ENCODE data around the gene BCL3.

The BCL3 gene

DNA sequence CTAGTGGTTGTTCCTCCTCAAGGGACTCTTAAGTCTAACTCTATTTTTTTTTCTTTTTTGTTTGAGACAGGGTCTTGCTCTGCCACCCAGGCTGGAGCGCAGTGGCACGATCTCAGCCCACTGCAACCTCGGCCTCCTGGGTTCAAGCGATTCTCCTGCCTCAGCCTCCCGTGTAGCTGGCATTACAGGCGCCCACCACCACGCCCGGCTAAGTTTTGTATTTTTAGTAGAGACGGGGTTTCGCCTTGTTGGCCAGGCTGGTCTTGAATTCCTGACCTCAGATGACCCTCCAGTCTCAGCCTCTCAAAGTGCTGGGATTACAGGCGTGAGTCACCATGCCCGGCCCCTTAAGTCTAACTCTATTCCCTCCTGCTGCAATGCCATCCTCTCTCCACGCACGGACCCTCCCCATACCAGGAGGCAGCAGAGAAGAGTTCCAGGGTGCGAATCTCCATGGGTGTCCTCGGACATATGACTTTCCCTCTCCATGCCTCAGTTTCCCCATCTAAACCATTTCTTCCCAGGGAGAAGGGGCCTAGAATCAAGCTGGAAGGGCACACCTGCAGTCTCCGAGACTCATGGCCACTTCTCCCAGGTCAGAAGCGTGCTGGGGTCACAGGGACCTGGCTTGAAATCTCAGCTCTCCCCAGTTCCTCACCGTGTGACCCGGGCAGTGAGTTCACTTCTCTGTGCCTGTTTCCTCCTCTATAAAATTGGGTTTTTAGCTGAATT, 6.0 kb upstream of the BCL3 start:
- DNase-seq = no peak

DNA sequence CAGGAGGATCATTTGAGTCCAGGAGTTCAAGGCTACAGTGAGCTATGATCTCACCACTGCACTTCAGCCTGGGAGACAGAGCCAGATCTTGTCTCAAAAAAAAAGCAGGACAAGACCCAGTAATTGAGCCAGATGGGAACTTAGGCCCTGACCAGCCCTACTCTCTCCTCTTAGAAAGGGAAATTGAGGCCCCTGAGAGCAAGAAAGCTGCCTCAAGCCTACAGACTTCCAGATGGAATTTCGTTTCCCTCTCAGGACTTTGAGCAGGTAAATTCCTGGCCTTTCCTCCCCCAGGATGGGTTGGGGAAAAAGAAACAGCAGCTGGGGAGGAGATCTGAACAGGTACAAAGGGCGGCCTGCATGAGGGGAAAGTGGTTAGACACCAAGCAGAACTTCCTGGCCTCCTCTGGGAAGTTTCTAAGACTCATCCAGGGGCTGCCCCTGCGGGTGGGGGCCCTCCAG, 3.6 kb upstream of the BCL3 start:
- DNase-seq = no peak

DNA sequence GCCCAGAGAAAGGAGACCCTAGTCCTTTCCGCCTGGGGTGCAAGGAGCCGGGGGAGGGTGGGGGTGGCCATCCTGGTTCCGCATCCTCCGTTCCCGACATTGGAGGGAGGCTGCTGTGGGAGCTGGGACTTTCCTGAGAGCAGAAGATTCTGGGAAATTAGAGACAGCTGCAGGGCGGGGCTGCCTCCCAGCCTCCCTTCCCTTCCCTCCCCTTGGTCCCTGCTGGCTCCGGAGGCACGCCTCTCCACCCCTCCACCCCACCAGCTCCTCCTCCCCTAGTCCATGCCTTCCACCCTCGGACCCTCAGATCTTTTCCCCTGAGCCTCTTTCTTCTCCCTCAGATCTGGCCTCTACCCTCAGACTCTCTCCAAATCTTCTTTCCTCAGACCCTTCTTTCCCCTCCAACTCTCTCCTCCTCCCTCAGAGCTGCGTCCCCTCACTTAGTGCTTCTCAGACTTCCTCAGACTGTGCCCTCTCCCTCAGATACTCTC, 3.1 kb upstream of the BCL3 start:
- no peak for DNase-seq

DNA sequence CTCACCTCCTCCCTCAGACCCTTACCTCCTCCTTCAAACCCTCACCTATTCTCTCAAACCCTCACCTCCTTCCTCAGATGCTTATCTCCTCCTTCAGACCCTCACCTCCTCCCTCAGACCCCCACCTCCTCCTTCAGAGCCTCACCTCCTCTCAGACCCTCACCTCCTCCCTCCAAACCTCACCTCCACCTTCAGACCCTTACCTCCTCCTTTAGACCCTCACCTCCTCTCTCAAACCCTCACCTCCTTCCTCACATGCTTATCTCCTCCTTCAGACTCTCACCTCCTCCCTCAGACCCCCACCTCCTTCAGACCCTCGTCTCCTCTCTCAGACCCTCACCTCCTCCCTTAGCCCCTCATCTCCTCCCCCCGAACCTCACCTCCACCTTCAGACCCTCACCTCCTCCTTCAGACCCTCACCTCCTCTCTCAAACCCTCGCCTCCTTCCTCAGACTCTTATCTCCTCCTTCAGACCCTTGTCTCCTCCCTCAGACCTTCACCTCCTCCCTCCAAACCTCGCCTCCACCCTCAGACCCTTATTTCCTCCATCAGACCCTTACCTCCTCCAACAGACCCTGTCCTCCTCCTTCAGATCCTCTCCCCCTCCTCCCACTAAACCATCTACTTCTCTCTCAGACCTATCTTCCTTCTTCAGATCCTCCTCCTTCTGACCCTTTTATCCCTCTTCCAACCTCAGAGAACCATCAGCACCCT, 2.5 kb upstream of the BCL3 start:
- DNase-seq = no peak

DNA sequence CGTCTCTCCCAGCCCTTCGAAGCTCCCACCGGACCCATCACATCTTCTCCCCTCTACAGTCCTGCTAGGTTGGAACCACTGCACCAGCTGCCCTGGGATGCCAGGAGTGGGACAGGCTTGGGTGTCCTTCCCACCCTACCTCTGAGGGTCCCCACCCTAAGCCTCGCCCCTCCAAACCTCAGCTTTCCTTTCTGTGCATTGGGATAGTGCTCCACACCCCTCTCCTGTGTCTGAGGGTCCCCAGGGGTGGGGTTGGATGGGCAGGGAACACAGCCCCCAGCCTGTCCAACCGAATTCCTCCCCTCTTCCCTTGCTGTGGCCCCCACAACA, 1.9 kb upstream of the BCL3 start:
- no peak for DNase-seq

DNA sequence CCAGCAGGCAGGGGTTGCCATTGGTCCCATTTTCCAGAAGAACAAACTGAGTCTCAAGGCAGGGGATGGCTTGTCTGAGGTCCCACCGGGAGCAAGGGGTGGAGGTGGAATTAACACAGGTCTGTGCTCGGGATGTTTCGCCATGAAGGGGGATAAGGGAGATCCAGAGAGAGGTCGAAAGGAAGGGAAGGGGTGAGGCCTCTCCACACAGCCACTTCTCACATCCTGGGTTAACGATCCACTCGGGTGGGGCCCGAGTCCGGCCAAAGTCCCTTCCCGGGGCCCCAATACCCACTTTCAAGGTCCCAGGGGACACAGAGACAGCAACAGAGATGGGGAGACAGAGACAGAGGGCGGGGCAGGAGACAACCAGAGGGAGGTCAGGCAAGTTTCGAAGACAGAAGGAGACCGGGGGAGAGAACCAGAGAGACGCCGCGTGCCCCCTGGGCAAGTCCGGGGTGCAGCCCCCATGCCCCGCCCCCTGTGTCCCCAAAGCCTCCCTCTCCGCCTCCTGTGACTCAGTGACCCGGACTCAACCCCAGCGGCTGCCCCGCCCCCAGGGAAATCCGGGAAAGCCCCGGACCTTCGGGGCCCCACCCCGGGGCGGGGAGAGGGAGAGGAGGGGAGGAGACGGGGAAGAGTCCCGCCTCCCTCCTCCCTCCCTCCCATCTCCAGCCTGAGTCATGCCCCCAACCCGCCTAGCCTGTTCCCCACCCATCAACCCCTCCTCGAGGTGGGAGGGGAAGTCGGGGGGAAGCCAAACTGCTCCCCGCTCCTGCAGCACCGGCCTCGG, 1.4 kb upstream of the BCL3 start:
- DNase-seq = peak; percentile 31

DNA sequence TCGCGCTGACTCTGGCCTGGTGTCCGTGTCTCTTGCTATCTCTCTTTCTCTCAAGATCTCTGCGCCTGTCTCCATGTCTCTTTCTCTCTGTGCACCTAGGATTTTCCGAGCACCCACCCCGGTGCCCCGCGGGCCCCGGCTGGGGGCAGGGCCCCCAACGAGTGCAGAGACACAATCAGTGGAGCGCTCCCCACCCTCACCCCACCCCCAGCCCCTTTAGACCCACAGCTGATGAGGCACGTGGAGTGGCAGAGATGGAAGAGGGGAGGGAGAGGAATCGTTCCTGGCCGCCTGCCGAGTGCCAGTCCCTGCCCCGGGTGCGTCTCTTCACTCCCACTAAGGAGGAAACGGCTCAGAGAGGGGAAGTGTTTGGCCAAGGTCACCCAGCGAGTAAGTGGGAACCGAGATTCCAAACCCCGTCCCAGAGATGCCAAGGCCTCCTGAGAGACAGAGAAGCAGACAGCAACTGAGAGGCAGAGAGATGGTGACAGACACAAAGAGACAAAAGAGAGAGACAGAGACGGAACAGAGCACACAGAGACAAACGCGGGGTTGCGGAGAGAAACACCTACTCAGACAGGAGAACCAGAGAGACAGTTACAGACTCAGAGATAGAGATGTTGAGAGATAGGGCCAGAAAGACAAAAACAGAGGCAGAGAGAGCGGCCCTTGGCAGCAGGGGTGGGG, 626 bp upstream of the BCL3 start:
- DNase-seq = peak; percentile 63

DNA sequence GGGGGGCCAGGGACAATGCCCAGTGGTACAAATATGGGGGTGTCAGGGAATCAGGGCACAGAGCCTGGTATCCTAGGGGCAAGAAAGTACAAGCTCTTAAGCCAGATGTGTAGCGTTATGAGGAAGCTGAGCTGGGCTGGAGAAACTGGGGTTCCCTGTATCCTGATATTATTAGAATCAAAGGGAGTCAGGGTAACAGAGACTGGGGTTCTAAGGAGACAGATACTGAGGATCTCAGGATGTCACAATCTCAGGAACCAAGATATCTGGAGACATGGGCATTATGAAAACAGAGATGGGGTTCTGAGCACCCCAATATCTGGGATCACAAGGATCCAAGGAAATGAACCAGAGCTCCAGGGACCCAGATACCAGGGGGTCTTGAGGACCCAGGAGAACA, 784 bp downstream of the BCL3 start:
- DNase-seq = no peak

DNA sequence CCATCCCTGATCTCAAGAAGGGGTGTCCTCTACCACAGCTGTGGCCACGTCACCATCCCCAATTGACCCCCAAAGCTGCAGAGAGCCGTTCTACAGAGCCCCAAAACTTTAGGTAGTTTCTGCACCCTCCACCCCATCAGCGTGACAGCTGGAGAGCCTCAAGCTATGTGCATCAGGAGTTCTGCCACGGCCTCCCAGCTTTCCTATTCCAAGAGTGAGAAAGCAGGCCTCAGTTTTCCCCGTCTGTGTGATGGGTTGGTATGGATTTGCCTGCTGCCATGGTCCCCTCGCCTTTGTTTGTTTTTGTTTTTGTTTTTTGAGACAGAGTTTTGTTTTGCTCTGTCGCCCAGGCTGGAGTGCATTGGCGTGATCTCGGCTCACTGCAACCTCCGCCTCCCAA, 1.5 kb downstream of the BCL3 start:
- no peak for DNase-seq

DNA sequence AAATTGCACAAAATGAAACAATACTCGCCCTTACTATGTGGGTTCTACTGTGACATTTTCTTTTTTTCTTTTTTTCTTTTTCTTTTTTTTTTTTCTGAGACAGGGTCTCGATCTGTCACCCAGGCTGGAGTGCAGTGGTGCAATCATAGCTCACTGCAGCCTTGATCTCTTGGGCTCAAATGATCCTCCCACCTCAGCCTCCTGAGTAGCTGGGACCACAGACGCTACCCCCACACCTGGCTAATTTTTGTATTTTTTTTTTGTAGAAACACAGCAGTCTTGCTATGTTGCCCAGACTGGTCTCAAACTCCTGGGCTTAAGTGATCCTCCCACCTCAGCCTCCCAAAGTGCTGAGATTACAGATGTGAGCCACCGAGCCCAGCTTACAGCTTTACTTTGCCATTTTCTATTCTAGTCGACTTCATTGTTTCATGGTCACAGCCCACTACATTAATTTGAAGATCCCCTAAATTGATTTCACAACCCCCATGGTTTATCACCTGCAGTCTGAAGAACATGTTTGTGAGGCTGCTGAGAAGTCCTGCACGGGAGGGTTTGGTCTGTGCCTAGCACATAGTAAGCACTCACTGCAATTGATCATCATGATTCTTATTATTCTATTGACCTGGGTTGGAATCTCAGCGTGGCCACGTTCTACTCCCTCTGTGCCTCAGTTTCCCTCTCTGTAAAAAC, 3.8 kb downstream of the BCL3 start:
- no peak for DNase-seq

DNA sequence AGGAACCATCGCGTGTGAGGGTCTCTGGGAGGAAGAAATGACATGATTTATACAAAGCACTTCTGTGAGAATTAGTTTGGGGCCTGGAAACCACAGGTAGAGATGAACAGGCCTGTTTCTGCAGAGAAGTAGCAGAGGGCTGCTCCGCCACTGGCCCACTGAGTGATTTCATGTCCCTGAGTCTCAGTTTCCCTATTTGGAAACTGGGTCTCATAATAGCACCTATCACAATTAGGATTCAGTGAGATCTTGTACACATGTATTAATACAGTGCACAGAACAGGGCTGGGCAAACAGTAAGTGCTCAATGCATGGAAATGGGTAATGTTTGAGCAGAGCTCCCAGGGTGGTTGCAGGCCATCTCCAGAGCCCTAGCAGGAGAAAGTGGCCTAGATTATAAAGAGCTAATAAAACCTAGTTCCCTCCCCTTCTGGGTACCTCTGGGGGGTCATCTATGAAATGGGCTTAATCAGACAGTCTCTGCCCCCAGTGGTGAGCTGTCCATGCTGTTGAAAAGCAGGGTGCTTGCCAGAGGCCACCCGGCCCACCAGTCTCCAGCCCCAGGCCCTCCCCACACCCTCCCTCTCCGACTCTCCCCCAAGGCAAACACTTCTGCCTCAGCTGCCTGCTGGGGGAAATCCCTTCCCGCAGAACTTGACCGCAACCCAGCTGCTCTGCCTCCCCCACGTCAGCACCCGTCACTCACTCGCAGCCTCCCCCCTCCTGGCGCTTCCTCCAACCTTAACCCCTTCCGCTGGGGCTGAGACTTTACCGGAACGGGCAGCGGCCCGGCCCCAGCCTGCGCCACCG, 4.5 kb downstream of the BCL3 start:
- no peak for DNase-seq

DNA sequence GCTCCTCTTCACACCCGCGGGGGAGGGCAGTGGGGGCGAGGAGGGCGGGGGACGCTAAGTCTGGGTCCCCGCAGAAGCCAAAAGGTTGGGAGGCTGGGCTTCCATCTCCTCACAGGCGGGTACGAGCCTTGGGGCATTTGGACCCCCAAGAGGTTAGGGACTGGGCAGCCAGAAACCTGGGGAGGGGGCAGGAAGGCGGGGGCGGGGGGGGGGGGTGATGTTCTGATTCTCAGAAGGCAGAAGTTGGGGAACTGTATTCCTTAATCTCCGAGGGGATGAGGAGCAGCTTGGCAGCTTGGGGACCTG, 5.1 kb downstream of the BCL3 start:
- DNase-seq = no peak

DNA sequence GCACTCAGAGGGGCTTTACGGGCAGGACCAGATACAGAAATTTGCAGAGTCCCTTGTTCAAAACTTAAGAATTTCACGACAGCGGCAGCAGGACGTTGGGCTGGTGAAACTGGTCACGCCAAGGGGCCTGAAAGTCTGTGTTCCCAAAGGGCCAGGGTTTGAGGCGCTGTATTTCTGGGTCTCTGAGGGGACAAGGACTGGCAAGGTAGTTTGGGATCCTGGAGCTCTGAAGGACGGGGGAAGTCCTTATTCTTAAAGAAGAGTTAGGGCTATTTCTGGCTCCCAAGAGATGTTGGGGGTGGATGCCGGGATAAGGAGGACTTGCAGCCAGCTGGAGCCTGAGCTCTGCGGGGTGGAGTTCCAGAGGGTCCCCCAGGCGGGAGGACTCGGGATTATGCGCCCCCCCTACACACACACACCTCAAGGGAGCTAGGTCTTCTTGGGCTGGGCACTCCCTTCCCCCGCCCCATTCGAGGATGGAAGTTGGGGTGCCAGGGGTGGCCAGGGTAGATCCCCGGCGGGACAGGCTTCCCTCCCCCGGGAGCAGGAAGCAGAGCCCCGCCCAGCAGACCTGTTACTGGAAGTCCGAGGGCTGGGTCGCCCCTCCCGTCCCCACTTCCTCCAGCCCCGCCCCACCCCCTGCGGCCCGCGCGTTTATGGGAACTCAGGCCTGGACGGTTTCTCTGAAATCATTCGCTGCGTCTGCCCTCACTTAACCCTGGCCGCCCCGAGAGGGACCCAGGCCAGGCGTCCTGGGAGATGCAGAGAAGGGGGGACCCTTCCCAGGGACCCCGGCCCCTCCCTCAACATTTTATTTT, 5.6 kb downstream of the BCL3 start:
- DNase-seq = no peak

DNA sequence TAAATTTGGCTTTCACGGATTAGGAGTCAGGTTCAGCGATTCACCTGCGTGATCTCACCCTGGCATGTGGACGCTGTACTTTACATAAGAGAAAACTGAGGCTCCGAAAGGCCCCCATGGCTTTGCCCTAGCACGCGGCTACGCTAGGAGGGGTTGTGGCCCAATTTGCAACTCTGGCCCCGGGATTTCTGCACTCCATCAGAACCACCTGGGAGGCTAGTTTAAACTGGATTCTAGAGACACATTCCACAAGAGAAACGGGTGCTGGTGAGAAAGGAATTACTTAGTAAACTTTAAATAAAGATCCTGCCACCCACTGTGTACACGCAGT, 6.2 kb downstream of the BCL3 start:
- no peak for DNase-seq

DNA sequence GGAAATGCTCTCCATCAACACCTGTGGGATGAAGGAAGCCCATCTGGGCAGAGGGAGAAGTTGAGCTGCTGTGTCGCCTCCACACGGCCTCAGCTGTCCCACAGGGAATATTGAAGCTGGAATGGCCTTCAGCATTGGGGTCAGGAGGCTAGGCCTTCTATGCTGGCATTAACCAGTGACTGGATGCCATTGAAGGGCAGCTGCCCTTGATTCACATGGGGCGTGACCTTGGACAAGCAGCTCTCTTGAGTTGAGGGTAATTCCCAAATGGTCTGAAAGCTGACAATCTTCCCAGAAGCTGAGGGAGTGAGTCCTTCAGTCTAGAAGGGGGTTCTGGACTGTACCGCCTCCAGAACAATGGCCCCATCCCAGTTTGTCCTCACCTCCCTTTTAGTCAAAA, 6.7 kb downstream of the BCL3 start:
- no peak for DNase-seq

DNA sequence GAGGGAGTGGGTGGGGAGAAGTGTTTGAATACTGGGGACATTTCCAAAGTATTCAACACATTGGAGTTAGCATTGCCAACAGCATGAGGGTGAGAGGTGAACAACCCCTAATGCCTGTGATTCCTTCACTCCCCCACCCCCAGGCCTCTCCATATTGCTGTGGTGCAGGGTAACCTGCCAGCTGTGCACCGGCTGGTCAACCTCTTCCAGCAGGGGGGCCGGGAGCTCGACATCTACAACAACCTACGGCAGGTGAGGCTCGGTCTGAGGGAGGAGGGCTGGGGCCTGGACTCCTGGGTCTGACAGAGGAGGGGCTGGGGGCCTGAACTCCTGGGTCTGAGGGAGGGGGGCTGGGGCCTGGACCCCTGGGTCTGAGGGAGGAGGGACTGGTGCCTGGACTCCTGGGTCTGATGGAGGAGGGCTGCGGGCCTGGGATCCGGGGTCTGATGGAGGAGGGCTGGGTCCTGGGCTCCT, 7.6 kb downstream of the BCL3 start:
- DNase-seq = no peak

DNA sequence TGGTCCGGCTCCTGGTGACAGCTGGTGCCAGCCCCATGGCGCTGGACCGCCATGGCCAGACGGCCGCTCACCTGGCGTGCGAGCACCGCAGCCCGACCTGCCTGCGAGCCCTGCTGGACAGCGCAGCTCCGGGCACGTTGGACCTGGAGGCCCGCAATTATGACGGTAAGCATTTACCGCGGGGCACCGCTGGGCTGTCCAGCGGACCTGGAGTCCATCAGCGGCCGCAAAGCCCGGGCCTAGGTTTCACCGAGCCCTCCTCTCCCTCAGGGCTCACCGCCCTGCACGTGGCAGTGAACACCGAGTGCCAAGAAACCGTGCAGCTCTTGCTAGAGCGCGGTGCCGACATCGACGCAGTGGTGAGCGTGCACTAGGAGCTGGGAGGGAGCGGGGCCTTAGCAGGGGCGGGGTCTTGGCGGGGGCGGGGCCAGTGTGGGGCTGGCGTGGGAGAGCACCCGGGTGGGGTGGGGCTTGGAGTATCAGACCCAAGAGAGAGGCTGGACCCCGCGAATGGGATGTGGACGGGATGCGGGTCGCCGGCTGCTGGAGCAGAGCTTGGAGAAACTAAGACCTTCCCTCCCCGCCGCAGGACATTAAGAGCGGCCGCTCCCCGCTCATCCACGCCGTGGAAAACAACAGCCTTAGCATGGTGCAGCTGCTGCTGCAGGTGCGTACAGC, 8.7 kb downstream of the BCL3 start:
- DNase-seq = no peak

DNA sequence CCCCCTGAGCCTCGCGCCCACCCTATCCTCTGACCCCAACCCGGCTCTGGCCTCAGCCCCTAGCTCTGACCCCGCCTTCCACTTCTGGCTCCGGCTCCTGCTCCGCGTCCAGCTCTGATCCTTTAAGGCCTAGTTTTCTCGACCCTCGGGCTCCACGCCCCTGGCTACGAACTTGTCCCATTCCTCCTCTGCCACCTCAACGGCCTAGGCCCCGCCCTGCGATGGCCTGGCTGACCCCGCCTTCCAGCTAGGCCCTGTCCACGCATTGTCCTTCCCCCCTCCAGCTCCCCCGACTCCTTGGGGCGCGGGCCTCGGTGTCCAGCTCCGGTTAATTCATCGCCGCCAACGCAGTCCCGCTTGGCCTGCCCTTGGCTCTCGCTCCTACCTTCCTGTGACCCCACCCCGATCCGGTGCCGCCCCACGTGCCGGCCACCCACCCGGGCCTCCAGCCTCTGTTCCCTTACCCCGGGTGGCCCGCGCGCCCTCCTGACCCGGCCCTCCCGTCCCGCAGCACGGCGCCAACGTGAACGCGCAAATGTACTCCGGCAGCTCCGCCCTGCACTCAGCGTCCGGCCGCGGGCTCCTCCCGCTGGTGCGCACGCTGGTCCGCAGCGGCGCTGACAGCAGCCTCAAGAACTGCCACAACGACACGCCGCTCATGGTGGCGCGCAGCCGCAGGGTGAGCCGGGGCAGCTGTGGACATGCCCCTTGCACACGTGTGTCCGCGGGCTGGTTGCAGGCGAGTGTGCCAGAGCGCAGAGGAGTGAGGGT, 9.4 kb downstream of the BCL3 start:
- DNase-seq = no peak

DNA sequence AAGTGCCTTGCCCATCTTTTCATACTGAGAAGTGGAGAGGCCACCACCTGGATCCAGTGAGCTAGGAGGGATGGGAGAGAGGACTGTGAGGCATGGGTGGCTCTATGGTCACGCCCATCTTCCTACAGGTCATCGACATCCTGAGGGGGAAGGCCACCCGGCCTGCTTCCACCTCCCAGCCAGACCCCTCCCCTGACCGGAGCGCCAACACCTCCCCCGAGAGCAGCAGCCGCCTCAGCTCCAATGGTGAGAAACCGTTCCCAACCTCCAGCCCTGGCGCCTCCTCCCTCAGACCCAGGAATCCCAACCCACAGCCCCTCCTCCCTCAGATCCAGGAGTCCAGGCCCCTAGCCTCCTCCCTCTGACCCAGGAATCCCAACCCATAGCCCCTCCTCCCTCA, 10.1 kb downstream of the BCL3 start:
- DNase-seq = no peak

Measured in NCI-H1694 treated with DMSO at 0.1 percent for 48 hours (cell line).